Lower leg skin (tissue), 3 donors: ENCODE measurements around the gene SDCCAG8.

Source experiments
- CTCF ChIP-seq, 3 donors: fragments of 450-650 bp; IDR thresholded peaks; one replicate each; pipeline ENCODE4 v1.5.1; 2016; ENCODE audit warnings: antibody characterized with exemption in 3 of 3, mild to moderate bottlenecking in 3 of 3, moderate library complexity in 2 of 3
- POLR2A ChIP-seq, 2 donors: fragments of 450-650 bp; IDR thresholded peaks; one replicate each; pipeline ENCODE4 v1.6.1; 2016 to 2017; ENCODE audit warnings: antibody characterized with exemption in 2 of 2, mild to moderate bottlenecking in 1 of 2, moderate library complexity in 1 of 2

GRCh38 chr1:243275316-243275715 lies 19.5 kb downstream of the SDCCAG8 start:
- TF ChIP-seq POLR2A (IDR thresholded peaks at IDR 0.05) (no peak), CTCF (IDR thresholded peaks at IDR 0.05) (no peak)
